Measurements from ENCODE around the gene CATSPER3. TPM values are rescaled to one million over a fixed set of nuclear protein-coding genes. Genes with fewer than 3 reads are reported as not detected.

CATSPER3 gene
- total RNA-seq, 4 donors from 2014 or later: 0.22 to 1.9 (median 0.70) TPM

DNA sequence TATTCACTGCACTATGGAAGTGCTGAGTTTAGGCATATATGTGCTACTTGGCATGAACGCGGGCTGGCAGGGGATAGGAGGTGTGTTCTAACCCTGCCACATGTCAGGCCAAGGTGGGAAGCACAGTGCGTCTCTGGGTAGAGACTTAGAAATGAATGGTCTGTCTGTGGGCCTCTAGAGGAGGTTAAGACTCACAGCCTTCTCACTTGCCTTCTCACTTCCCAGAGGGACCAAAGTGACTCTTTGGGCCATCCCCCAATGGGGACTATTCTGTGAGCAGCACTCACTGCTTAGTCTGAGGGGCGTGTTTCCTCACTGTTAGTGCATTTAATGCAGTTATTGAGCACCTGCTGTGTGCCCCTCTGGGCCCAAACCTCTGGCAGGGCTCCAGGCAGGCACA, 68.7 kb downstream of the CATSPER3 start:
- DNase-seq: no peak

DNA sequence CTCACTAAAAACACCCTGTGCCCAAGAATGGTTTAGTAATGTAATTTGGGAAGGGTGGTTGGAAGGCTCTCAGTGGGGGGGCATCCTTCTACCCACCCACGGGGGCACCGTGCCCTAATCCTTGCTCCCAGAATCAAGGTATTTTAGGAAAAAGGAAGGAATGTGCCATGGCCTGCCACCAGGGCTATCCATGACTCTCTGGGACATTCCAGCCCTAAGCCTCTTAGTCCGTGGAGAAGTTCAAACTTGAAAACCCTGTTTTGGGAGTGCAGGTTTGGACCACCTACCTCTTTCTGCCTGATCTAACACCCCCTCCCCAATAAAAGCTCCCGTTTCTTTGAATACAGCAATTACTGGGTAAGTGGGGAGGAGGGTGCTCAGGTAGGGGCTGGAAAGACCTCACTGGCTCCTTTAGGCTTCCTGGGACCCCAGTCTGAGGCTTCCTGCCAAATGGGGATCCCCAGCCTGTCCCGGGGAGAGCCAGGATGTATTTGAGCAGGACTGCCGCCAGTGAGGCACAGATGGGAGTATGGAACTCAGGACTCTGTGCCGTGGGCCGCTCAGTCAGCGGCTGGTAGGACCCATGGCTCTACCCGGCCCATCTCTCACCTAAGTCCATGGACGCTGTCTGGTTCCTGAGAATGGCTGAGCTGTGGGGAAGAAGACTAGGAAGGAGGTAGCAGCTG, 70.0 kb downstream of the CATSPER3 start:
- TF ChIP-seq POLR2A (IDR thresholded peaks at IDR 0.05) (no peak), CTCF (IDR thresholded peaks at IDR 0.05 in 4 of 5, conservative IDR thresholded peaks at IDR 0.05 in 1 of 5) (no peak)
- DNase-seq (no peak), ATAC-seq (no peak)
- intact Hi-C loops (cut with DNase I; ENCODE audit: low total_unique reads): loop anchor here (10.0 kb wide), 1 partner anchor 297 kb away; no protein-coding TSS in a partner anchor
- H3K36me3 ChIP-seq: no peaks in the 10 kb centered on the region
- no peaks in the 10 kb centered on the region for H3K9me3 ChIP-seq
- H3K4me3 ChIP-seq: no peak overlapping the region
- H3K4me1 ChIP-seq: peaks cover 15 to 18% of the 10 kb centered on the region in 2 donors
- peaks cover 66 to 80% (median 78%) of the 10 kb centered on the region in 3 donors for H3K27me3 ChIP-seq
- in situ Hi-C loops (cut with MboI; ENCODE audit: low sequenced_read_pairs in 4 of 4): no loop called here
- H3K27ac ChIP-seq: no peak overlapping the region

More for the DNA sequence above, 68.7 kb downstream of the CATSPER3 start:
- ATAC-seq: no peak
- Histone ChIP-seq H3K27me3 (peaks cover 74 to 86% (median 84%) of the 10 kb centered on the region in 3 donors), H3K4me1 (peaks cover 21 to 22% of the 10 kb centered on the region in 2 donors), H3K36me3 (no peaks in the 10 kb centered on the region), H3K27ac (no peak overlapping the region), H3K4me3 (no peak overlapping the region), H3K9me3 (no peaks in the 10 kb centered on the region)
- TF ChIP-seq CTCF (IDR thresholded peaks at IDR 0.05 in 4 of 5, conservative IDR thresholded peaks at IDR 0.05 in 1 of 5): no peak
- TF ChIP-seq POLR2A (IDR thresholded peaks at IDR 0.05): no peak
- intact Hi-C loops (cut with DNase I; ENCODE audit: low total_unique reads) (loop anchor here (10.0 kb wide), 1 partner anchor 298 kb away; no protein-coding TSS in a partner anchor), in situ Hi-C loops (cut with MboI; ENCODE audit: low sequenced_read_pairs in 4 of 4) (no loop called here)

- no peaks in the 10 kb centered on the region for H3K9me3 ChIP-seq
- intact Hi-C loops (cut with DNase I; ENCODE audit: low total_unique reads) (loop anchor here (10.0 kb wide), 1 partner anchor 296 kb away; no protein-coding TSS in a partner anchor), in situ Hi-C loops (cut with MboI; ENCODE audit: low sequenced_read_pairs in 4 of 4) (no loop called here)
- TF ChIP-seq POLR2A (IDR thresholded peaks at IDR 0.05) (no peak), CTCF (IDR thresholded peaks at IDR 0.05 in 4 of 5, conservative IDR thresholded peaks at IDR 0.05 in 1 of 5) (no peak)
- ATAC-seq: no peak
- peaks cover 60 to 82% (median 71%) of the 10 kb centered on the region in 3 donors for H3K27me3 ChIP-seq
- peak overlapping the region in 1 of 4 donors; percentile 49 for H3K4me3 ChIP-seq
- no peaks in the 10 kb centered on the region for H3K36me3 ChIP-seq
- DNase-seq: no peak
- H3K4me1 ChIP-seq: peaks cover 10 to 11% of the 10 kb centered on the region in 2 donors
- H3K27ac ChIP-seq: no peak overlapping the region
Measured at GRCh38 chr5:135038205-135038812, 70.6 kb downstream of the CATSPER3 start.

DNA sequence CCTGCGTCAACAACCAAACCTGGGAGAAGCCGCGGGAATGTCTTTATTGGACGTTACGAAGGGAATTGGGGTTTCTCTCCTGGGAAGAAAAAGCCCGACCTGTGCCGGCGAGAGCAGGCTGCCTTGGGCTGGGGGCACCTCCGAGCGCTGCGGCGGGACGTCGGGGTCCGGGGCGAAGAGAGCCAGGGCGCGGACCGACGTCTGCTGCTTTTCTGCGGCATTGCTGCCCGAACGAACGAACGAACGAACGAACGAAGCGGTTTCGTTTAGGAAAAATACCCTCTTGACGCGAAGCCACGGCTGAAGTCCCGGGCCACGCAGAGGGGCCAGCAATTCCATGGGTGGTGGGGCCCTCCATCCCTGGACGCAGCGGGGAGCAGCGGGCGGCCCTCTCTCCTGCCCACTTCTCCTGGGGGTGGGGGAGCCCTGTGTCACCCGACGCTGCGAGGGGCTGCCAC, 71.1 kb downstream of the CATSPER3 start:
- ATAC-seq (no peak), DNase-seq (no peak)
- in situ Hi-C loops (cut with MboI; ENCODE audit: low sequenced_read_pairs in 4 of 4): no loop called here
- TF ChIP-seq POLR2A (IDR thresholded peaks at IDR 0.05): no peak
- Histone ChIP-seq H3K9me3 (no peaks in the 10 kb centered on the region), H3K27me3 (peaks cover 57 to 78% (median 69%) of the 10 kb centered on the region in 3 donors), H3K36me3 (no peaks in the 10 kb centered on the region), H3K4me1 (peaks cover 7 to 10% of the 10 kb centered on the region in 2 donors), H3K27ac (no peak overlapping the region), H3K4me3 (peak overlapping the region in 3 of 4 donors; percentile 9 to 49 (median 44))
- intact Hi-C loops (cut with DNase I; ENCODE audit: low total_unique reads): loop anchor here (10.0 kb wide), 1 partner anchor 296 kb away; no protein-coding TSS in a partner anchor

Data from gastrocnemius medialis (tissue), 4 donors.